Measurements from ENCODE around the gene ACP7. TPM values are rescaled to one million over a fixed set of nuclear protein-coding genes. Genes with fewer than 3 reads are reported as not detected.

ACP7 gene
- total and polyA plus RNA-seq, 2 experiments from 2014 or later = 0.30 TPM; not detected in 1

- Histone ChIP-seq H3K36me3 (ENCODE audit: low read depth) (no peaks in the 10 kb centered on the region), H3F3A (ENCODE audit: insufficient read depth) (no peaks in the 10 kb centered on the region), H3K9me3 (ENCODE audit: low read depth) (no peaks in the 10 kb centered on the region), H3K27me3 (replicated peaks; ENCODE audit: insufficient read depth) (peaks cover 3% of the 10 kb centered on the region; the same call in 1 of the 2 replicates), H3K9ac (no peak overlapping the region), H2AFZ (no peak overlapping the region), H3K27ac (no peak overlapping the region), H3K79me2 (ENCODE audit: insufficient read depth) (no peaks in the 10 kb centered on the region), H3K9me2 (ENCODE audit: insufficient read depth) (no peaks in the 10 kb centered on the region), H3K4me2 (ENCODE audit: unreplicated experiment) (no peak overlapping the region), H3K4me1 (ENCODE audit: insufficient read depth) (no peaks in the 10 kb centered on the region), H3K4me3 (no peak overlapping the region), H4K20me1 (ENCODE audit: insufficient read depth) (no peaks in the 10 kb centered on the region)
- TF ChIP-seq EZH2 (IDR thresholded peaks at IDR 0.05; ENCODE audit: insufficient read depth, poor library complexity, severe bottlenecking) (no peak), EZH2phosphoT487 (IDR thresholded peaks at IDR 0.05; ENCODE audit: insufficient read depth, low read depth) (no peak)
- in situ Hi-C loops (cut with MboI) = no loop called here
- no peak for DNase-seq
- 67 to 69% methylated on average over 6 of the region's 6 CpGs for WGBS, 2 experiments (ENCODE audit: low coverage in 1 of 2, low lambda C conversion rate in 2 of 2, missing lambda C conversion rate in 2 of 2)
Observed at GRCh38 chr19:39045506-39045905, 38.7 kb upstream of the ACP7 start.

GRCh38 chr19:39046037-39046821 lies 37.9 kb upstream of the ACP7 start:
- Histone ChIP-seq H3K9ac (no peak overlapping the region), H3K4me1 (ENCODE audit: insufficient read depth) (no peaks in the 10 kb centered on the region), H3K27me3 (replicated peaks; ENCODE audit: insufficient read depth) (peaks cover 3% of the 10 kb centered on the region; the same call in 1 of the 2 replicates), H2AFZ (no peak overlapping the region), H3K4me3 (no peak overlapping the region), H3K4me2 (ENCODE audit: unreplicated experiment) (no peak overlapping the region), H3F3A (ENCODE audit: insufficient read depth) (no peaks in the 10 kb centered on the region), H3K9me2 (ENCODE audit: insufficient read depth) (no peaks in the 10 kb centered on the region), H3K27ac (no peak overlapping the region), H3K36me3 (ENCODE audit: low read depth) (no peaks in the 10 kb centered on the region), H4K20me1 (ENCODE audit: insufficient read depth) (no peaks in the 10 kb centered on the region), H3K79me2 (ENCODE audit: insufficient read depth) (no peaks in the 10 kb centered on the region), H3K9me3 (ENCODE audit: low read depth) (no peaks in the 10 kb centered on the region)
- no peak for TF ChIP-seq EZH2phosphoT487 (IDR thresholded peaks at IDR 0.05; ENCODE audit: insufficient read depth, low read depth)
- no peak for TF ChIP-seq EZH2 (IDR thresholded peaks at IDR 0.05; ENCODE audit: insufficient read depth, poor library complexity, severe bottlenecking)
- in situ Hi-C loops (cut with MboI) = no loop called here
- WGBS, 2 experiments (ENCODE audit: low coverage in 1 of 2, low lambda C conversion rate in 2 of 2, missing lambda C conversion rate in 2 of 2) = 58 to 59% methylated on average over 7 of the region's 7 CpGs
- DNase-seq = no peak

GRCh38 chr19:39047073-39047472 lies 37.1 kb upstream of the ACP7 start:
- WGBS, 2 experiments (ENCODE audit: low coverage in 1 of 2, low lambda C conversion rate in 2 of 2, missing lambda C conversion rate in 2 of 2) = 71 to 77% methylated on average over 2 of the region's 2 CpGs
- no peaks in the 10 kb centered on the region for H3K4me1 ChIP-seq (ENCODE audit: insufficient read depth)
- peaks cover 3% of the 10 kb centered on the region; the same call in 1 of the 2 replicates for H3K27me3 ChIP-seq (replicated peaks; ENCODE audit: insufficient read depth)
- in situ Hi-C loops (cut with MboI) = no loop called here
- H3F3A ChIP-seq (ENCODE audit: insufficient read depth) = no peaks in the 10 kb centered on the region
- H3K27ac ChIP-seq = no peak overlapping the region
- H3K9ac ChIP-seq = no peak overlapping the region
- no peaks in the 10 kb centered on the region for H3K9me2 ChIP-seq (ENCODE audit: insufficient read depth)
- no peaks in the 10 kb centered on the region for H3K9me3 ChIP-seq (ENCODE audit: low read depth)
- TF ChIP-seq EZH2phosphoT487 (IDR thresholded peaks at IDR 0.05; ENCODE audit: insufficient read depth, low read depth) (no peak), EZH2 (IDR thresholded peaks at IDR 0.05; ENCODE audit: insufficient read depth, poor library complexity, severe bottlenecking) (no peak)
- no peak overlapping the region for H3K4me2 ChIP-seq (ENCODE audit: unreplicated experiment)
- no peak overlapping the region for H2AFZ ChIP-seq
- no peaks in the 10 kb centered on the region for H3K79me2 ChIP-seq (ENCODE audit: insufficient read depth)
- H3K36me3 ChIP-seq (ENCODE audit: low read depth) = no peaks in the 10 kb centered on the region
- DNase-seq = no peak
- H4K20me1 ChIP-seq (ENCODE audit: insufficient read depth) = no peaks in the 10 kb centered on the region
- no peak overlapping the region for H3K4me3 ChIP-seq

- no peaks in the 10 kb centered on the region for H3K4me1 ChIP-seq (ENCODE audit: insufficient read depth)
- H3K4me3 ChIP-seq = no peak overlapping the region
- H3K9me2 ChIP-seq (ENCODE audit: insufficient read depth) = no peaks in the 10 kb centered on the region
- peak; percentile 67 for DNase-seq
- no peaks in the 10 kb centered on the region for H3F3A ChIP-seq (ENCODE audit: insufficient read depth)
- H3K27ac ChIP-seq = no peak overlapping the region
- no peaks in the 10 kb centered on the region for H3K79me2 ChIP-seq (ENCODE audit: insufficient read depth)
- H3K27me3 ChIP-seq (replicated peaks; ENCODE audit: insufficient read depth) = no peaks in the 10 kb centered on the region
- no peaks in the 10 kb centered on the region for H3K9me3 ChIP-seq (ENCODE audit: low read depth)
- no peak overlapping the region for H3K4me2 ChIP-seq (ENCODE audit: unreplicated experiment)
- no peak overlapping the region for H2AFZ ChIP-seq
- H4K20me1 ChIP-seq (ENCODE audit: insufficient read depth) = no peaks in the 10 kb centered on the region
- TF ChIP-seq EZH2phosphoT487 (IDR thresholded peaks at IDR 0.05; ENCODE audit: insufficient read depth, low read depth) (no peak), EZH2 (IDR thresholded peaks at IDR 0.05; ENCODE audit: insufficient read depth, poor library complexity, severe bottlenecking) (no peak)
- H3K36me3 ChIP-seq (ENCODE audit: low read depth) = no peaks in the 10 kb centered on the region
- 5% methylated on average over 9 to 10 of the region's 10 CpGs for WGBS, 2 experiments (ENCODE audit: low coverage in 1 of 2, low lambda C conversion rate in 2 of 2, missing lambda C conversion rate in 2 of 2)
- no peak overlapping the region for H3K9ac ChIP-seq
- in situ Hi-C loops (cut with MboI) = no loop called here
Observed at GRCh38 chr19:39052243-39052746, 31.9 kb upstream of the ACP7 start.

Data from GM23248 (cell line).